B cell (primary cell): Measurements from ENCODE around the gene RANBP3. TPM values are rescaled to one million over a fixed set of nuclear protein-coding genes. Genes with fewer than 3 reads are reported as not detected.

Experiments
- ATAC-seq: fragments of 200-7000 bp; cut with Tn5 transposase; one replicate; pipeline ENCODE4 v1.10.0; 2021; ENCODE audit warnings: low read depth, mild to moderate bottlenecking, moderate number of reproducible peaks, moderate library complexity
- CTCF ChIA-PET: fragments of 350-600 bp; sonication (Branson Sonifier 250); formaldehyde crosslinking; loops from one replicate; lab custom pipeline; 2021; ENCODE audit warnings: antibody characterized with exemption, inconsistent platforms; lab: Charles Lee
- POLR2A ChIA-PET: fragments of 350-600 bp; sonication (Branson Sonifier 250); formaldehyde crosslinking; loops from one replicate; lab custom pipeline; 2021; ENCODE audit warnings: antibody characterized with exemption; lab: Charles Lee
- DNase-seq: peaks from one replicate; pipeline ENCODE4 v3.0.0; 2013
- H2AFZ ChIP-seq: 2 replicates; pipeline ENCODE4 v1.6.1; 2012; ENCODE audit warnings: mild to moderate bottlenecking, low read depth, low read length; ENCODE audit not compliant: insufficient read depth, poor library complexity, severe bottlenecking
- H3K27ac ChIP-seq, 2 donors: 1 replicate in 1 of 2; 2 replicates in 1 of 2; pipeline ENCODE4 v1.5.1; 2012 to 2013; ENCODE audit warnings: low read length in 2 of 2, mild to moderate bottlenecking in 2 of 2, moderate library complexity in 1 of 2
- H3K27me3 ChIP-seq, 4 experiments: fragments of 200-600 bp in 1 of 4; sonication (generic) in 1 of 4; replicated peaks in 1 of 4; 1 replicate in 2 of 4; 2 replicates in 2 of 4; pipeline versions ENCODE4 v1.6.1 to v1.7.0; 2013 to 2016; ENCODE audit warnings: low read length in 3 of 4, mild to moderate bottlenecking in 2 of 4, mixed read lengths in 1 of 4, moderate library complexity in 1 of 4; ENCODE audit not compliant: insufficient read depth in 4 of 4, control insufficient read depth in 3 of 4; ENCODE audit errors: control extremely low read depth in 1 of 4
- H3K36me3 ChIP-seq, 2 experiments: replicated peaks in 1 of 2; 1 replicate in 1 of 2; 2 replicates in 1 of 2; pipeline versions ENCODE4 v1.6.1 to v1.7.1; 2013; ENCODE audit warnings: low read length in 1 of 2; ENCODE audit not compliant: insufficient read depth in 2 of 2, control insufficient read depth in 1 of 2; ENCODE audit errors: control extremely low read depth in 1 of 2, extremely low read depth in 1 of 2
- H3K4me1 ChIP-seq, 2 donors: fragments of 200-600 bp in 1 of 2; sonication (generic) in 1 of 2; 1 replicate in 1 of 2; 2 replicates in 1 of 2; pipeline versions ENCODE4 v1.5.1 to v1.6.1; 2013 to 2017; ENCODE audit warnings: low read length in 2 of 2; ENCODE audit not compliant: control insufficient read depth in 2 of 2, insufficient read depth in 2 of 2
- H3K4me2 ChIP-seq: replicated peaks from 2 replicates; pipeline ENCODE3; 2012; ENCODE audit warnings: mild to moderate bottlenecking, low read depth, low read length; ENCODE audit not compliant: poor library complexity, severe bottlenecking
- H3K4me3 ChIP-seq, 5 experiments: fragments of 200-600 bp in 1 of 5; sonication (generic) in 1 of 5; 1 replicate in 3 of 5; 2 replicates in 2 of 5; pipeline versions ENCODE4 v1.5.1 to v1.7.0; 2011 to 2016; ENCODE audit warnings: low read length in 4 of 5, mild to moderate bottlenecking in 4 of 5, low read depth in 2 of 5, control low read depth in 1 of 5, moderate library complexity in 1 of 5; ENCODE audit not compliant: insufficient read depth in 1 of 5; ENCODE audit errors: control extremely low read depth in 1 of 5, extremely low read depth in 1 of 5
- H3K79me2 ChIP-seq: fragments of 200-600 bp; sonication (generic); one replicate; pipeline ENCODE4 v1.6.0; 2016; ENCODE audit warnings: low read length; ENCODE audit not compliant: control insufficient read depth, insufficient read depth
- H3K9ac ChIP-seq: fragments of 200-600 bp; sonication (generic); 2 replicates; pipeline ENCODE4 v1.6.1; 2017; ENCODE audit warnings: mild to moderate bottlenecking, low read length, moderate library complexity
- H3K9me3 ChIP-seq, 3 donors: one replicate each; pipeline versions ENCODE4 v1.6.1 to v1.7.1; 2013; ENCODE audit warnings: low read length in 2 of 3; ENCODE audit not compliant: control insufficient read depth in 2 of 3, insufficient read depth in 1 of 3; ENCODE audit errors: control extremely low read depth in 1 of 3
- H4K20me1 ChIP-seq: 2 replicates; pipeline ENCODE4 v1.6.0; 2012; ENCODE audit warnings: mild to moderate bottlenecking, low read length; ENCODE audit not compliant: insufficient read depth, control insufficient read depth, poor library complexity, severe bottlenecking
- H3K27ac Mint-ChIP-seq: one replicate; pipeline ENCODE4 v1.8.0; 2021; ENCODE audit warnings: mixed read lengths
- H3K27me3 Mint-ChIP-seq: one replicate; pipeline ENCODE4 v1.8.0; 2021; ENCODE audit warnings: mixed read lengths
- H3K4me1 Mint-ChIP-seq: one replicate; pipeline ENCODE4 v1.8.0; 2021; ENCODE audit warnings: mixed read lengths
- H3K4me3 Mint-ChIP-seq: one replicate; pipeline ENCODE4 v1.8.0; 2021; ENCODE audit warnings: mixed read lengths
- H3K9me3 Mint-ChIP-seq: one replicate; pipeline ENCODE4 v1.8.0; 2022; ENCODE audit warnings: mixed read lengths; ENCODE audit not compliant: insufficient read depth
- CTCF ChIP-seq: fragments of 200-600 bp; IDR thresholded peaks from one replicate; pipeline ENCODE4 v1.8.0; 2022; ENCODE audit warnings: antibody characterized with exemption, mild to moderate bottlenecking
- EZH2 ChIP-seq: IDR thresholded peaks from 2 replicates; pipeline ENCODE4 v1.6.1; 2012; ENCODE audit warnings: borderline replicate concordance, low read depth, mild to moderate bottlenecking, moderate library complexity, low read length; ENCODE audit not compliant: insufficient read depth, poor library complexity, severe bottlenecking
- WGBS: methylation state at CpG from one replicate; pipeline ENCODE4 v1.1.5; 2013; ENCODE audit warnings: missing lambda C conversion rate; ENCODE audit not compliant: insufficient coverage; 5-methylcytosine and 5-hydroxymethylcytosine counted together
- intact Hi-C: fragments of 100-400 bp; cut with micrococcal nuclease; formaldehyde crosslinking; loops from one replicate; pipeline ENCODE4 v1.10.0; 2022
- polyA plus RNA-seq: library from polyadenylated mRNA; depleted of rRNA; stranded (reverse); fragments of >200 nt; gene quantifications from 2 replicates; pipeline ENCODE4 v1.2.3, GENCODE V29; 2012
- total RNA-seq, 2 donors: library from RNA; stranded (reverse); fragments of 120-200 nt in 1 of 2; gene quantifications; 1 replicate in 1 of 2; 2 replicates in 1 of 2; pipeline versions ENCODE4 v1.2.3 to v1.2.4, GENCODE V29; 2013 to 2022

Gene RANBP3
- total and polyA plus RNA-seq, 2 donors (not counting 1 experiment from before 2014, with no cell fraction given) = 86.7 to 91.7 TPM

GRCh38 chr19:5951338-5951861, 26.5 kb downstream of the RANBP3 start:
- Histone ChIP-seq H3K79me2 (peaks cover 97% of the 10 kb centered on the region), H4K20me1 (peaks cover 98% of the 10 kb centered on the region), H2AFZ (no peak overlapping the region), H3K27ac (no peak overlapping the region), H3K4me1 (peaks cover 33 to 43% of the 10 kb centered on the region in 2 donors), H3K27me3 (no peaks in the 10 kb centered on the region), H3K4me3 (no peak overlapping the region), H3K36me3 (peaks cover 0 to 18% of the 10 kb centered on the region in 2 experiments), H3K9ac (no peak overlapping the region), H3K9me3 (no peaks in the 10 kb centered on the region), H3K4me2 (peak overlapping the region; percentile 58)
- Mint-ChIP-seq H3K27me3 (no peaks in the 10 kb centered on the region), H3K4me3 (peak overlapping the region; percentile 73), H3K27ac (peak overlapping the region; percentile 76), H3K4me1 (peaks cover 80% of the 10 kb centered on the region), H3K9me3 (no peaks in the 10 kb centered on the region)
- WGBS = 34% methylated on average over 19 of the region's 19 CpGs
- intact Hi-C loops = no loop called here
- no peak for TF ChIP-seq EZH2
- TF ChIP-seq CTCF = no peak
- DNase-seq (peak; percentile 56), ATAC-seq (peak; percentile 45)
- ChIA-PET CTCF (interaction anchor here (1.5 kb wide), 1 partner anchor 17 kb away, joined by 7 read pairs; no protein-coding TSS in a partner anchor), POLR2A (no interaction called here)

- no peak overlapping the region for H3K27ac ChIP-seq
- H3K79me2 ChIP-seq = peaks cover 97% of the 10 kb centered on the region
- ChIA-PET CTCF (no interaction called here), POLR2A (no interaction called here)
- no peak overlapping the region for H3K9ac ChIP-seq
- no peak overlapping the region for H3K4me3 ChIP-seq
- H3K27ac Mint-ChIP-seq = no peak overlapping the region
- peaks cover 98% of the 10 kb centered on the region for H4K20me1 ChIP-seq
- ATAC-seq (no peak), DNase-seq (no peak)
- H3K27me3 ChIP-seq = no peaks in the 10 kb centered on the region
- H3K36me3 ChIP-seq = peaks cover 0 to 23% of the 10 kb centered on the region in 2 experiments
- H3K4me1 Mint-ChIP-seq = peaks cover 76% of the 10 kb centered on the region
- intact Hi-C loops = no loop called here
- H2AFZ ChIP-seq = no peak overlapping the region
- H3K27me3 Mint-ChIP-seq = no peaks in the 10 kb centered on the region
- no peak for TF ChIP-seq CTCF
- no peak for TF ChIP-seq EZH2
- H3K4me2 ChIP-seq = peak overlapping the region; percentile 58
- H3K4me3 Mint-ChIP-seq = no peak overlapping the region
- H3K9me3 ChIP-seq = no peaks in the 10 kb centered on the region
- 33% methylated on average over 1 of the region's 3 CpGs for WGBS
- H3K9me3 Mint-ChIP-seq = no peaks in the 10 kb centered on the region
- H3K4me1 ChIP-seq = peaks cover 33 to 43% of the 10 kb centered on the region in 2 donors
Measured at GRCh38 chr19:5950741-5951140, 27.2 kb downstream of the RANBP3 start.
